Neural cell (in vitro differentiated cells): ENCODE results near the gene CRABP2. TPM values are rescaled to one million over a fixed set of nuclear protein-coding genes. Genes with fewer than 3 reads are reported as not detected.

Experiments
- H2AFZ ChIP-seq: fragments of 200-600, 300-800 bp; sonication (generic), shearing (Covaris generic); 2 replicates; pipeline ENCODE4 v1.6.0; 2014; ENCODE audit warnings: low read depth, mild to moderate bottlenecking, antibody characterized with exemption, low read length, moderate library complexity
- H3F3A ChIP-seq: fragments of 200-600 bp; shearing (Covaris generic); 2 replicates; pipeline ENCODE4 v1.6.1; 2016; ENCODE audit warnings: mild to moderate bottlenecking, moderate library complexity, mixed read lengths, antibody characterized with exemption, low read length; ENCODE audit not compliant: insufficient read depth, poor library complexity, severe bottlenecking
- H3K27ac ChIP-seq: fragments of 200-600, 300-800 bp; sonication (generic), shearing (Covaris generic); 2 replicates; pipeline ENCODE4 v1.5.1; 2014; ENCODE audit warnings: mild to moderate bottlenecking, low read length, moderate library complexity
- H3K27me3 ChIP-seq: fragments of 300-800, 200-600 bp; sonication (generic), shearing (Covaris generic); 2 replicates; pipeline ENCODE4 v1.6.0; 2014; ENCODE audit warnings: mild to moderate bottlenecking, low read depth, low read length, moderate library complexity; ENCODE audit not compliant: insufficient read depth
- H3K36me3 ChIP-seq: fragments of 300-800, 200-600 bp; sonication (generic), shearing (Covaris generic); 2 replicates; pipeline ENCODE4 v1.5.1; 2014; ENCODE audit warnings: mild to moderate bottlenecking, antibody characterized with exemption, low read length, moderate library complexity; ENCODE audit not compliant: insufficient read depth
- H3K4me2 ChIP-seq: fragments of 300-800, 200-600 bp; sonication (generic), shearing (Covaris generic); 2 replicates; pipeline ENCODE4 v1.6.0; 2014; ENCODE audit warnings: mild to moderate bottlenecking, low read length
- H3K4me3 ChIP-seq: fragments of 300-800, 200-600 bp; sonication (generic), shearing (Covaris generic); 2 replicates; pipeline ENCODE4 v1.5.1; 2014; ENCODE audit warnings: mild to moderate bottlenecking, low read length, moderate library complexity
- H3K79me2 ChIP-seq: fragments of 200-600 bp; shearing (Covaris generic); replicated peaks from 2 replicates; pipeline ENCODE4 v1.6.0; 2014; ENCODE audit warnings: mild to moderate bottlenecking, low read length, moderate library complexity; ENCODE audit not compliant: insufficient read depth
- H3K9ac ChIP-seq: fragments of 300-800, 200-600 bp; sonication (generic), shearing (Covaris generic); 2 replicates; pipeline ENCODE4 v1.6.1; 2016; ENCODE audit warnings: mild to moderate bottlenecking, low read length, mixed read lengths
- H3K9me2 ChIP-seq: fragments of 200-600 bp; shearing (Covaris generic); 2 replicates; pipeline ENCODE4 v1.6.1; 2016; ENCODE audit warnings: mild to moderate bottlenecking, low read length, mixed read lengths; ENCODE audit not compliant: insufficient read depth
- H3K9me3 ChIP-seq: fragments of 200-600, 300-800 bp; sonication (generic), shearing (Covaris generic); 2 replicates; pipeline ENCODE4 v1.6.1; 2016; ENCODE audit warnings: mild to moderate bottlenecking, mixed run types, low read length, moderate library complexity, mixed read lengths
- H4K20me1 ChIP-seq: fragments of 200-600 bp; shearing (Covaris generic); 2 replicates; pipeline ENCODE4 v1.6.1; 2016; ENCODE audit warnings: mild to moderate bottlenecking, mixed run types; ENCODE audit not compliant: insufficient read depth
- CTCF ChIP-seq: fragments of 450-650 bp; IDR thresholded peaks from 2 replicates; pipeline ENCODE4 v1.5.1; 2014; ENCODE audit warnings: antibody characterized with exemption, mild to moderate bottlenecking, moderate library complexity; ENCODE audit not compliant: poor library complexity, severe bottlenecking
- EP300 ChIP-seq: fragments of 450-650 bp; conservative IDR thresholded peaks from 2 replicates; pipeline ENCODE4 v1.6.1; 2014; ENCODE audit warnings: antibody characterized with exemption, mild to moderate bottlenecking, moderate library complexity; ENCODE audit not compliant: poor library complexity, severe bottlenecking
- EZH2 ChIP-seq: fragments of 200-600, 300-800 bp; shearing (Covaris generic), sonication (generic); IDR thresholded peaks from 2 replicates; pipeline ENCODE4 v1.6.1; 2014; ENCODE audit warnings: antibody characterized with exemption, low read length, borderline replicate concordance, mild to moderate bottlenecking; ENCODE audit not compliant: insufficient read depth, poor library complexity, severe bottlenecking
- POLR2AphosphoS5 ChIP-seq: IDR thresholded peaks from 2 replicates; pipeline ENCODE4 v1.6.1; 2012
- RAD21 ChIP-seq: fragments of 450-650 bp; conservative IDR thresholded peaks from 2 replicates; pipeline ENCODE4 v1.6.1; 2014; ENCODE audit warnings: antibody characterized with exemption, mild to moderate bottlenecking, moderate library complexity
- SMC3 ChIP-seq: fragments of 450-650 bp; conservative IDR thresholded peaks from 2 replicates; pipeline ENCODE4 v1.6.1; 2014; ENCODE audit warnings: antibody characterized with exemption, mild to moderate bottlenecking, moderate library complexity; ENCODE audit not compliant: poor library complexity
- polyA plus RNA-seq: library from polyadenylated mRNA; depleted of rRNA; stranded (reverse); fragments of >200 nt; gene quantifications from 2 replicates; pipeline ENCODE4 v1.2.3, GENCODE V29; 2014
- TF ChIP-seq, protein P1 (sequence below): IDR thresholded peaks from 2 replicates; pipeline ENCODE4 v1.6.1; 2012; ENCODE audit warnings: borderline replicate concordance

The CRABP2 gene
- polyA plus RNA-seq, 1 donor from 2014 or later, result 7.7 TPM

DNA sequence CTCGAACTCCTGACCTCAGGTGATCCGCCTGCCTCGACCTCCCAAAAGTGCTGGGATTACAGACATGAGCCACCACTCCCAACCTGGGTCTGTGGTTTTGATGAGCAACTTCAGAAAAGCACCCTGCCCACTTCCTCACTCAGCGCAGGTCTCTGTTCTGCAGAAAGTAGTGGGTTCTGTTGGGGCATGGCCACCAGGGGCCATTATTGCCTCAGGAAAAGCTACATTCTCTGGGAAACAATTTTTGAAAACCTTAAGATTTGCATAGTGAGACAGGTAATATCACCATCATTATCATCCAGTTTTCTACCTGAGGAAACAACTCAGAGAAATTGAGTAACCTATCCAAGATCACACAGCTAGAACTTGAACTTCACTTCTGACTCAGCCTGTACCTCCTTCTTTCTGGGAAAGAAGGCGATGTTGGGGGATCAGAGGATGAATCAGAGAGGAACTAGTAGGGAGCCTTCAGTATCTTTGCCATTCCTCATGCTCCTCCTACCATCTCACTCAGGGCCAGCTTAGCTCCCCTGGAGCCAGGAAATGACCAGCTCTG lies 21.1 kb downstream of the CRABP2 start:
- no peaks in the 10 kb centered on the region for H3K9me2 ChIP-seq
- no peaks in the 10 kb centered on the region for H3K36me3 ChIP-seq
- H4K20me1 ChIP-seq, result no peaks in the 10 kb centered on the region
- H3K27ac ChIP-seq, result no peak overlapping the region
- TF ChIP-seq, protein P1, sequence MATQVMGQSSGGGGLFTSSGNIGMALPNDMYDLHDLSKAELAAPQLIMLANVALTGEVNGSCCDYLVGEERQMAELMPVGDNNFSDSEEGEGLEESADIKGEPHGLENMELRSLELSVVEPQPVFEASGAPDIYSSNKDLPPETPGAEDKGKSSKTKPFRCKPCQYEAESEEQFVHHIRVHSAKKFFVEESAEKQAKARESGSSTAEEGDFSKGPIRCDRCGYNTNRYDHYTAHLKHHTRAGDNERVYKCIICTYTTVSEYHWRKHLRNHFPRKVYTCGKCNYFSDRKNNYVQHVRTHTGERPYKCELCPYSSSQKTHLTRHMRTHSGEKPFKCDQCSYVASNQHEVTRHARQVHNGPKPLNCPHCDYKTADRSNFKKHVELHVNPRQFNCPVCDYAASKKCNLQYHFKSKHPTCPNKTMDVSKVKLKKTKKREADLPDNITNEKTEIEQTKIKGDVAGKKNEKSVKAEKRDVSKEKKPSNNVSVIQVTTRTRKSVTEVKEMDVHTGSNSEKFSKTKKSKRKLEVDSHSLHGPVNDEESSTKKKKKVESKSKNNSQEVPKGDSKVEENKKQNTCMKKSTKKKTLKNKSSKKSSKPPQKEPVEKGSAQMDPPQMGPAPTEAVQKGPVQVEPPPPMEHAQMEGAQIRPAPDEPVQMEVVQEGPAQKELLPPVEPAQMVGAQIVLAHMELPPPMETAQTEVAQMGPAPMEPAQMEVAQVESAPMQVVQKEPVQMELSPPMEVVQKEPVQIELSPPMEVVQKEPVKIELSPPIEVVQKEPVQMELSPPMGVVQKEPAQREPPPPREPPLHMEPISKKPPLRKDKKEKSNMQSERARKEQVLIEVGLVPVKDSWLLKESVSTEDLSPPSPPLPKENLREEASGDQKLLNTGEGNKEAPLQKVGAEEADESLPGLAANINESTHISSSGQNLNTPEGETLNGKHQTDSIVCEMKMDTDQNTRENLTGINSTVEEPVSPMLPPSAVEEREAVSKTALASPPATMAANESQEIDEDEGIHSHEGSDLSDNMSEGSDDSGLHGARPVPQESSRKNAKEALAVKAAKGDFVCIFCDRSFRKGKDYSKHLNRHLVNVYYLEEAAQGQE, result no peak
- TF ChIP-seq SMC3 (no peak), CTCF (no peak), EZH2 (no peak), POLR2AphosphoS5 (no peak), RAD21 (no peak), EP300 (no peak)
- H3K9me3 ChIP-seq, result no peaks in the 10 kb centered on the region
- no peak overlapping the region for H3K4me3 ChIP-seq
- no peak overlapping the region for H2AFZ ChIP-seq
- no peaks in the 10 kb centered on the region for H3F3A ChIP-seq
- no peak overlapping the region for H3K9ac ChIP-seq
- no peaks in the 10 kb centered on the region for H3K79me2 ChIP-seq
- no peaks in the 10 kb centered on the region for H3K27me3 ChIP-seq
- no peak overlapping the region for H3K4me2 ChIP-seq

DNA sequence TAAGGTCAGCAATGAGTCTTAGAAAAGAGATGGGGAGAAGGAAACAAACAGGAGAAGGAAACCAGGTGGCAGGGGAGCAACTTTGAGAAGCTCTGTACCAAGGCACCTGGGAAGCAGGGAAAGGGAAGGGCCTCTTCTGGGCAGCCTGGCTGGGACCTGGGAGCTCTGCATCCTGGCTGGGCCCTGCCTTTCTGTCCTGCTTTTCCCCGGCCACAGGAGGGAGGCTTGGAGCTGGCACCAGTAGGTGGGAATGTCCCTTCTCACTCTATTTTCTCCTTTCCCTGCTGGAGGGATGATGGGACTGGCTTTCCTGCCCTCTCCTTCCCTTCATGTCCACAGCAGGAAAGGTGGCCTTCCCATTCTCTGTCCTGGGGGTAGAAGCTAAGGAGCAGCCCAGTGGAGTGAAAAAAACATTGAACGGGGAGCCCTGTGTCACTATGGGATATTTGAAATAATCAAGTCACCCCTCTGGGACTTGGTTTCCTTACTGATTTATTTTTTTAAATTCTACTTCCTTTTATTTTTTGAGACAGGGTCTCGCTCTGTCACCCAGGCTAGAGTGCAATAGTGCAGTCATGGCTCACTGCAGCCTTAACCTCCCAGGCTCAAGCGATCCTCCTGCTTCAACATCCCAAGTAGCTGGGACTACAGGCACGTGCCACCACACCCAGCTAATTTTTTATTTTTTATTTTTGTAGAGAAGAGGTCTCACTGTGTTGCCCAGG lies 23.1 kb downstream of the CRABP2 start:
- Histone ChIP-seq H3F3A (no peaks in the 10 kb centered on the region), H3K27me3 (no peaks in the 10 kb centered on the region), H3K36me3 (no peaks in the 10 kb centered on the region), H3K27ac (no peak overlapping the region), H3K9ac (no peak overlapping the region), H3K4me2 (no peak overlapping the region), H3K4me3 (no peak overlapping the region), H3K9me2 (no peaks in the 10 kb centered on the region), H2AFZ (no peak overlapping the region), H3K9me3 (no peaks in the 10 kb centered on the region), H3K79me2 (peaks cover 7% of the 10 kb centered on the region), H4K20me1 (no peaks in the 10 kb centered on the region)
- TF ChIP-seq CTCF, result no peak
- TF ChIP-seq RAD21, result no peak
- TF ChIP-seq EZH2, result no peak
- no peak for TF ChIP-seq SMC3
- TF ChIP-seq EP300, result no peak
